HG02623 (cell line): Measurements from ENCODE around the gene LHX4.

Experiments used
- ATAC-seq: cut with Tn5 transposase; IDR thresholded peaks from one replicate; pipeline ENCODE4 v1.9.1; 2021; ENCODE audit warnings: moderate library complexity; ENCODE audit not compliant: unreplicated experiment

The LHX4 gene

DNA sequence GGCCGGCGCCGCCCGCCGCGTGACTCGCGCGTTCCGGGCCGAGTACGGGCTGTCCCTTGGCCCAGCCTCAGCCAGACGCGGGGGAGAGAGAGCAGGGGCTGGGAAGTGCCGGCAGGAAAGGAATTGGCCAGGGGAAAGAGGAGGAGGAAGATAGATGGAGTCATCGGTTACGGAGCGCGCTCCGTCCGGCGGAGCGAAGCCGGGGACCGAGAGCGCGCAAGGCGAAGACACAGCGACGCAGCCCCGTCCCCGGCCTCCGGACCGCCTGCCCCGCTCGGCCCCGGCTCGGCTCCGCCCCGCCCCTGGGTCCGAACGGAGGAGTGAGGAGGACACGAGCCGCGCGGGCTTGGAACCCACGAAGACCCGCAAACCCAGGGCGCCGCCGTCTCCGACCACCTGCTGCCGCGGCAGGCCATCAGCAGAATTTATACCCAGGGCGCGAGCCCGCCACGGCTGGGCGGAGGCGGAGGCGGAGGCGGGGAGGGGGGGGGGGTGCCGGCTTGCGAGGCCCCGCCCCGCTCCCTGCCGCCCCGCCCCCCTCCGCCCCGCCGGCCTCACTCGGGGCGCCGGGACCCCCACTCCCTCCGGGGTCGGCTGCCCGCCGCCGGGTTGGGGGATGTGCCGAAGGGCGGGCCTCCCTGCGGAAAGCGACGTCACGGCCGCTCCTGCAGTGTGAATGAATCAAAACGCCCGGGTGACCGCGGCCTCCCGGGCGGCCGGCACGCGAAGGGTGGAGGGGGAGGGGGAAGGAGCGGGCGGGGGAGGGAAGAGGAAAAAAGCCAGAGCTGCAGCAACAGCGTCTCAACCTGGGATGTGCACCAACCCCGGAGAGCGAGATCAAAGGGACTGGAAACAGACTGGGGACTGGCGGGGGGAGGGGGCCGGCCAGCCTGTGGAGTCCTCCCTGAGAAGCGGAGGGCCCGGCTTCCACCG lies at the start of gene LHX4:
Gene LHX4 (plus strand): TSS at position 782 of the 933 bp plus-strand sequence. CDS start 266 bp downstream, outside the sequence.
- no peak for ATAC-seq

DNA sequence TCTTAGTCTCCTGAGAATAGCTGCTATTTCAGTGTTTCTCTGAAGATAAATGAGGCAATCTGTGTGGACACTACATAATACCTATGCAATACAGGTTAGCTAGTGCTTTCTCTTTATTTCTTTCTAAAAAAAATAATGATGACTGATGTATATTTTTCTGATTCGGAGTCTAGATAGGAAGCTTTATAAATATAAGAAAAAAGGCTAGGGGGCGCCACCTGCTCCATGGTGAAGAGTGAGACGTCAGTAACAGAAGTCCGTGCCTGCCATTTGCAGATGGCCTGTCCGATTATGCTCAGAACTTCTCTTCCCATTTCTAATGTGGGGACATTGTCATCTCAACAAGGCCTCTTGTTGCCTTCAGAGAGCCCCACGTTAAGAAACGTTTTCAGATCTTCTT lies 49.0 kb upstream of the LHX4 start:
- ATAC-seq, result no peak

DNA sequence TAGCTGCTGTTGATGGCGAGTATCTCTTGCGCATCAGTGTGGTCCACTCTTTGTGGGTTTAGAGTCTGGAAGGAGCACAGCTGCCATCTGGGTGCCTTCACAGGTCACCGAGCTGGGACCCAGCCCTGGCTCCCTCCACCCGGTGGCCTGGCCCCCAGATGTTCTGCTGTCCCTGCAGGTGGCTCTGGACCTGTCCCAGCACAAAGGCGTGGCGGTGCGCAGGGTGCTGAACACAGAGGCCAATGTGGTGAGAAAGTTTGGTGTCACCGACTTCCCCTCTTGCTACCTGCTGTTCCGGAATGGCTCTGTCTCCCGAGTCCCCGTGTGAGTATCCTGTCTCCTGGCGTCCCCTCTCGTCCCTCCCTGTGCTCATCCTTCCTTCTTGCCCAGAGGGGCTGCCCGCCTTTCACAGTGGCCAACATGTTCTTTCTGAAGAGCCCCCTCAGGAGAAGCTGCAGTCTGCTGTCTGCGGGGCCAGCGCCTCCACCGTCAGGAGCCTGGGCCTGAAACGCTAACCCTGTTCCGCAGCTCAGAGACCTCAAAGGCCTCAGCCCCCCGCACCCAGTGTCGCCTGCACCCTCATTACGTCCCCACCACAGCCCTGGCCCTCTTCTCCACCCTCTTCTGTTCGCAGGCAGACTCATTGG lies 47.9 kb upstream of the LHX4 start:
- ATAC-seq, result no peak

DNA sequence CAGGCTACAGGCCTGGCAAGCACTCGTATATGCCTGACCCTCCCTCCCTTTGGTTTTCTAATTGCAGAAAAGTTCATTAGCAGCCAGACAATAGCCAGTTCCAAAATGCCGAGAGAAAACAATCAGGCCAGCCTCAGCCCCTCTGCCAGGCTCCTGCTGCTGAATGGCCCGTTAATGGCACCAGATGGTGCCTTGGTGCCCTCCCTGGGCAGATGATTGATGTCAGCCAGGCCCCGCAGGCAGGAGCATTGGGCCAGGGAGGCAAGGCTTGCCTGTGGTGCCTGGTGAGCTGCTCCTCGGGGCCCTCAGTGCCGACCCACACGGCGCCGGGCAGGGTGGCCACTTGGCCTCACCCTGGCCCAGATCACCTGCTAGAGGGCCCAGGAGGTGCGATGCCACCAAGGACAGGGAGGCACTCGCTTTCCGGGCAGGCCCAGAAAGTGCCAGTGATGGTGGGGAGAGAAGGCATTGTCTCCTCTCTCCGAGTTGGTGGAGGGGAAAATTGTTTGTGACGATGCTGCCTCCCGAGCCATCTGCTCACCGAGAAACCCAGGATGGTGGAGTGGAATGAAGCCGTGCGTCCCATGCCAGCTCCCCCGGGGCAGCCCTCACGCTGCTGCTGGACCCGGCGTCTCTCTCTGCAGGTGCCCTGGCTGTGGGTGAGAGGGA lies 47.3 kb upstream of the LHX4 start:
- ATAC-seq, result no peak

DNA sequence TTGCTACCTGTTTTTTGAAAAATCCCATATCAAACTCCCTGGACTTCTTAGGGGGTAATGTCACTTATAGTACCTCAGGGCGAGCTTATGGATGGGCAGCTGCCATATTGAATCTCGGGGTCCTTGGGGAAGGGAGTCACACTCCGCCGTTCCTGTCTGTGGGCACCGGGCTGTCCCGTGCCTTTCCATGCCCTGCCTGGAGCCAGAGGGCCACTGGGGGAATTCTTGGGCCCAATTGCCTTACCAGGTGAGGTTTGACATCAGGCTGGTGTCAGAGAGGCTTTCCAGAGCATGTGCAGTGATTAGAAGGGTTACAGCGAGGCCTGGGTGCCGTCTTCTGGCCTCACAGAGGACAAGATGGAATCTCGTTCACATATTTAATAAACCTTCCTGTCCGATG lies 46.6 kb upstream of the LHX4 start:
- ATAC-seq, result no peak

DNA sequence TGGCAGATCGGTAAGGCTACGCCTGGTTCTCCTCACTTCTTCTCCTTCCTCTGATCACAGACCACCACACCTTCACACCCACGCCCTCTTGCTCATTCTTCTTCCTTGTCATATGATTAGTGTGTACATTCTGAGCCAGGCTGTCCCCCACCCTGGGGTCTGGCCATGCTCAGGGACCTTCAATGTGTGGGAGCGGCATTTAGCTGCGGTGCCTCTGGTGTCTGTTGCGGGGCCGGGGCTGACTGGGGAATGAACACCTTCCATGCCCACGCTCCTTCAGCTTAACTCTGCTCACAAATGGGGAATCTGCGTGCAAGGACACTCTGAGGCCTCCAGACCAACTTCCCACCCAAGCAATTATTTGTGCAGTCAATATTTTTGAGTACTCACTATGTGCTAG lies 46.0 kb upstream of the LHX4 start:
- ATAC-seq, result no peak

DNA sequence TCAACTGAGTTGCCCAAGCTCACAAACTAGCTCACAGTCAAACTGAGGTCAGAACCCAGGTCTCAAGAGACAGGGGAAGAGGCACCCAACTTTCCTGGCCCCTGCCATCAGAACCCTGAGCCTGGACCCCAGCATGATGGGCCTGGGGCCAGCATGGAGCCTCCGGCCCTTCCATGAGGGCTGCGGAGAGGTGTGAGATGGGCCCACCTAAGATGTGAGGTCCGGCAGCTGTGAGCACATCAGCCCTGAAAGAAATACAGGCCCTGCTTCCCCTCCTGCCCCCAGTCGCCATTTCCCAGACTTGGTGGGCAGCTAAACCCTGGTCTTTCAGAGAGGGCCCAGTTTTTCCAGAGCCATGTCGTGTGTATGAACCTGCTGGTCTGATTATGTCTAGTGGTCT lies 44.8 kb upstream of the LHX4 start:
- ATAC-seq, result no peak

DNA sequence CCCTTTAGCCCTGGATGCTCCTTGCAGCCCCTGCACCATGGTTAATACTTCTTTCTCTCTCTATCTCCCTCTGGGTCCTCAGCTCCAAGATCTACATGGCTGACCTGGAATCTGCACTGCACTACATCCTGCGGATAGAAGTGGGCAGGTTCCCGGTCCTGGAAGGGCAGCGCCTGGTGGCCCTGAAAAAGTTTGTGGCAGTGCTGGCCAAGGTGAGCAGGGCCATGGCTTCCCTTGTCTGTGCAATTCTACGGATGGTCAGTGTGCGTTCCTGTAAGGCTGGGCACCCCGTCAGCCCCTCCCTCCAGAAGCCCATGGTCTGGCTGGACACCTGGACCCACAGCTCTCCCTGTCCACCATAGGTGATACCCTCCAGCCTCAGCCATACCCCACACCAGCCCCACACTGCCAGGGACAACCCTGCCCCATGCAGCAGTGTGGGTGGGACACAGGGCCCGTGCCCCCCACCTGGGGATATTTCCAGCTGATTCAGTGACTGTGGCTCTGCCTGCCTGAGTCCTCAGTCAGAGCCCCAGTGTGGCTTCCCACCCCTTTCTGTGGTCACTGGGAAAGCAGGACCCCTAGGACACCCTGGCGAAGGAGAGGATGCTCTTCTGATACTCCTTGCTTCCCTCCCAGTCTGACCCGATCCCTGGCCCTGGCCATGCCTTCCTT lies 44.0 kb upstream of the LHX4 start:
- ATAC-seq, result no peak

DNA sequence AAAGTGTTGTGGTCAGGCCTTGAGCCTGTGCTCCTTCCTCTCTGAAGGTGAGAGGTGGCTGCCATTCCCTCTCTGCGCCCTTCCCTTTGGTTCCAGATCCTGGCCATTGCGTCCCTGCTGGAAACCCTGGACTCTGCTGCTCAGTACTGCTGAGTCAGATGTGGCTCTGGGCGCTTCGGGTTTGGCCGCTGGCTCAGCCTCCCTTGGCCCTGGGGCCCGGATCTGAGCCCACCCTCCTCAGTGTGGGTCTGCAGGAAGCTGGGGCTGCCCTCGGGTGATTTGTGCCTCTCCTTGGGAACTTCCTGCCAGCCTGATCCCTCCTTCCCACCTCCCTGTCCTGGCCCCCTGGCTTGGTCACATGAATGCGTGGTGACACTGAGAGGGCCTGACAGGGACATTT lies 43.2 kb upstream of the LHX4 start:
- ATAC-seq, result no peak

DNA sequence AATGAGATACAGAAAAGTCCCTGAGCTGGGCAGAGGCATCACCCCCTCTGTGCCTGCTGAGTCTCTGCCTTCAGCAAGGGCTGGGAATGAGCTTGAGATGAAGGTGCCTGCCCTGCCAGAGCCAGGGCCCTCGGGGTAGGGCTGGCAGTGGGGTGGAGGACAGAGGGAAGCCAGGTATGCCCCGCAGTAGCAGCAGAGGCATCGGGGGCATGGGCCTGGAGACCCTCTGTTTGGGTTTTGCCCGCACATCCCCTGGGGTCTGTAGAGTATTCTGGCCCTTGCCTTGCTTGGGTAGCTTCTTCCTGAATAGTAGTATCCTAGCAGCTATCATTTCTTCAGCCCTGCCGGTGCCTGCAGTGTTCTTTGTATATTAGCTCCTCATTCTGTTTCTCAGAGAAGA lies 42.4 kb upstream of the LHX4 start:
- no peak for ATAC-seq

DNA sequence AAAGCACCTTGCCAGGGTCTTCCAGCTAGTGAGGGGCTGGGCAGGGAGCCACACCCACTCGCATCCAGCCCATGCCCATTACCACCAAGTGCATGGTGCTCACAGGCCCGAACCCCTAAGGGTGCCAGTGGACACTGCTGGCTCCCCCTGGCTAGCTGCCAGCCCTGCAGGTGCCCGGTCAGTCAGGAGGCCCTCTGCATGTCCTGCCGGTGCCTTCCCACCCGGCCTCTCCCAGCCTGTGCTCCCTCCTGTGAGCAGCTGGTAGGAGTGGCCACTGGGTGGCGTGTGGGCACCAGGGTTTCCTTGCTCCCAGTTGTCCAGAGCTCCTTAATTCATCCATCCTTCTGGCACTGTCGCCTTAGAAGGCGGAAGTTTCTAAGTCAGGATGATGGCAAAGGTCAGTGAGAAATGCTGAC lies 42.0 kb upstream of the LHX4 start:
- no peak for ATAC-seq

DNA sequence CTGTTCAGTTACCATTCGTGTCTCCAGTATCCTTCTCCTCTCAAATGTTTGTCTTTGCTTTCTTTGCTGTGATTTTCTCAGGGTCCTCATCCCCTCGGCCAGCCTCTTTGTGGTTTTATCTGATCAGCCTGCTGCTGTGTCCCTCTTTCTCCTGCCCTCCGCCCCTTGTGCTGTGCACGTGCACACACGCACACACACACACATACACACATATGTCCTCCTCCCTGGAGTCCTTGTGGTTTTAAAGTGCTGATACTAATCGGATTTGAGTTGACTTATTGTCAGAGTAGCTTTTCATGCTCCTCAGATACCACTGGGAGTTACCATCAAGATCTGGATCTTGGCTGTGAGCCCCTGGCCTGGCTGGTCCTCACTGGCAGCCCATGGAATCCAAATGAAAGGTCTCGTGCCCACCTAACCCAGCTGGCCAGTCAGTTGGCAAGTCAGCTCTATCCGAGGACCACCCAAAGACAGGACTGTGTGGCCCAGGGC lies 41.3 kb upstream of the LHX4 start:
- no peak for ATAC-seq

DNA sequence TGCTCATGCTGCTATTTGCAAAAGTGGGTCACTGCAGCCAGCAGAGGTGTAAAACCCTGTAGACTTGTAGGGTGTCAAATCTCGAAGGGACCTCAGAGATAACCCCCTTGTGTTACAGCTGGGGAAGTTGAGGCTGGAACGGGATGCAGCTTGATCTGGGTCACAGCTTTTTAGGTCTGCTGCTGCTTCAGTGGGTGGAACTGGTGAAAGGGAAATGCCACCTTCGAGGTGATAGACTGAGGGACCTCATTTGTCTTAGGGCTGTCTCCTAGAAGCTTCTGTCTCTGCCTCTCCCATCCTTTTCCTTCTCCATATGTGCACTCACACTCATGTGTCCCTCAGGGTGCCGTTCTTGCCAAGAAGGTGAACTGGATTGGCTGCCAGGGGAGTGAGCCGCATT lies 40.0 kb upstream of the LHX4 start:
- ATAC-seq, result no peak

DNA sequence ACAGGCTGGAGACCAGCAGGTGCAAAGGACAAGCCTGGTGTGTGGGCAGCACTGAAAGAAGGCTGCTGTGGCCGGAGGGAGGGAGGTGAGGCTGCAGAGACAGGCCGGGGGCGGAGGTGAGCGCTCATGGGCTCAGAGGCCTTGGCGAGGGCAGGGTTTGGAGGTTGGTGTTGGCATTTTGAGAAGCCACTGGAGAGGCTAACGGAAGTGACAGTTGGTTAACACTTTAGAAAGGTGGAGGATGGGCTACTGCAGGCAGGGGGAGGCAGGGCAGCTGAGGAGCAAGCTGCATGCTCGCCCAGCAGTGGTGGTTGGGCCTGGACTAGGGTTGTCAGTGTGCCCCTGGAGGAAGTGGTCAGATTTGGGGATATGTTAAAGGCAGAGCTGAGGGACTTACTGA lies 37.9 kb upstream of the LHX4 start:
- no peak for ATAC-seq

DNA sequence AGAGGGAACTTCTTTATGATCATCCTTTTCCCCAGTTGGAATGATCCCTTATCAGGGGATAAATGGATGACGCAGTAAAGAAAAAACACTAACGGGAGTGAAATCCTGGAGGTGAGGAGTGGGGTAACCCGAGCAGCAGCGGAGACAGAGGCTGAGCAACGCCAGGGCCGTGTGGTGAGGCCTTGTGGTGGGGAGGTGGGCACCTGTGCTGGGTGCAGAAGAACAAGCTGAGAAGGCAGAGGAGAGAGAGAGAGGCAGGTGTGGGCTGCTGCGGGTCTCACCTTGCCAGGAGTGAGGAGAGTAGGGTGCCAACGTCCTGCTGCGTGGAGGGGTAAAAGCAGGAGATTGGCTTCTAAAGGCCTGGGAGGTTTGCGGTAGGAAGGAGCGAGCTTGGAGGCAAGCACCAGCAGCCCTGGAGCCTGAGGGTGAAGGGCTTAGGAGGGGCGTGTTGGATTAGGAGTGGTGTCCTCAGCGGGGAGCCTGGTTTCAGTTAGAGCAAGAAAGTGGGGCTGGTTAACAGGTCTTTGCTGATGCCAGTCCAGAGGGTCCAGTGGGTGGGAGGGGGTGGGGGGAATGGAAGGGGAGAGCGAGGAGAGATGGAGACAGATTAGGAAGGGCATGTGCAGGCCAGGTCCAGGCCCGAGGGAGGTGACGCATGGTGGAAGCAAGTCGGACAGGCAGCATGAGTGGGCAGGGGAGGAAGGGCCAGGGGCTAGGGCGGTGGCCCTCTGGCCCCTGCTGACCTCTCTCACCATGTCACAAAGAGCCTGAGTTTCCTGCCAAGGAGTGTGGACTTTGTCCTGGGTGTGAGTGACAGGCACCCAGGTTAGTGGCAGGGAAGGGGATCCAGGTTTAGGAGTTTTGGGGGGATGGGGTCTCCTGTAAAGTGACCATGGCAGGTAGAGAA lies 36.7 kb upstream of the LHX4 start:
- ATAC-seq, result no peak

DNA sequence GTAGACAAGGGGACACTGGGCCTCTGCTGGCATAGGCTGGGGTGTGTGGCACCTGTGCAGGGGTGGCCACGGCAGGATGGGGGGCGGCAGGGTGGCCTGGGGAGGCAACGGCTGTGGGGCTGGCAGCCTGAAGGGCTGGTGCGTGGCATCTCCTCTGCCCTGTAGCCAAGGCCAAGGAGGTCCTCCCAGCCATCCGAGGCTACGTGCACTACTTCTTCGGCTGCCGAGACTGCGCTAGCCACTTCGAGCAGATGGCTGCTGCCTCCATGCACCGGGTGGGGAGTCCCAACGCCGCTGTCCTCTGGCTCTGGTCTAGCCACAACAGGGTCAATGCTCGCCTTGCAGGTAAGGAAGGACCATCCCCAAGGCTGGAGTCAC lies 36.0 kb upstream of the LHX4 start:
- ATAC-seq, result no peak

DNA sequence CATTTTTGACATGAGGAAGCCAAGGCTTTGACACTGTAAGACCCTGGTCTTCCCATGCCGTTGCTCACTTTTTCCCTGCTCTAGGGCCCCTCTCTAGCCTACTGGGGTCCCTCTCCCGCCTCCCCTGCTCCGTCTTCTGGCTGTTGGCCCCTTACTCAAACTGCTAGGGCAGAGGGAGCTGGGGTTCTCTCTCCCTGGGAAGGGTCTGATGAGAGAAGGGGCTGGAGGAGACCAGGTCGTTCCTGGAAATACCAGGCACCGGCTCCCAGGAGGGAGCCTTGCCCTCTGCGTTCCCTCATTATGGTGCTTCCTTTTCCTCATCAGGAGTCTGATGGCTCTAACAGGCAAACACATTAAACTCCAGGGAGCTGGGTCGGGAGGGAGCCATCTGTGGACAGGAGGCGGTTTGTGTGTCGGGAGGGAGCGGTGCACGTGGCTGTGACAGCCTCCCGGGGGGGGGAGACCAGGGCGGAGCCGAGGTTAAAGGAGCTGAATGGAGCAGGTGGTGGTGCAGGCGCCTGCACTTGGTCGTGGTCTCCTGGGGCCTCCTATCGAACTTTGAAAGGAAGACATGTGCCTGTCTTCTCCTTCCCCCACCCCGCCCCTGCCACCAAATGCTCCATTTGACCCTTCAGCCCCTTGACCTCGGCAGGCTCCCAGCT lies 35.4 kb upstream of the LHX4 start:
- ATAC-seq, result no peak

DNA sequence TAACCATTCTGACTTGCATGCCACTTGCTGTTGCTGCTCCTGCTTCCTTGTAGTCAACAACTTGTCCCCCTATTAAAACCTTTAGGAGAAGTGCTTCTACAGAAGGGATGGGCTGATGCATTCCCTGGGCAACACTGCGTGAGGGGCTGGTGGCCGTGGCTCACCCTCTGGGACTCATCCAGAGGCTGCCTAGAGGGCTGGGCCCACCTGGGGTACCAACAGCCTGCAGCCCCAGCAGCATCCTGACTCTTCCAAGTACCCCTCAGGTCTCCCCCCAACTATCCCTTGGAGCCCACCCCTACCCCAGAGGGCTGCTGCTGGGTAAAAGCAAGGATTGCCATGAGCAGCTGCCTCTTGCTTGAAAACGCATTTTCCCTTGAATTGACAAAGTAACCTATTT lies 34.7 kb upstream of the LHX4 start:
- ATAC-seq, result no peak

DNA sequence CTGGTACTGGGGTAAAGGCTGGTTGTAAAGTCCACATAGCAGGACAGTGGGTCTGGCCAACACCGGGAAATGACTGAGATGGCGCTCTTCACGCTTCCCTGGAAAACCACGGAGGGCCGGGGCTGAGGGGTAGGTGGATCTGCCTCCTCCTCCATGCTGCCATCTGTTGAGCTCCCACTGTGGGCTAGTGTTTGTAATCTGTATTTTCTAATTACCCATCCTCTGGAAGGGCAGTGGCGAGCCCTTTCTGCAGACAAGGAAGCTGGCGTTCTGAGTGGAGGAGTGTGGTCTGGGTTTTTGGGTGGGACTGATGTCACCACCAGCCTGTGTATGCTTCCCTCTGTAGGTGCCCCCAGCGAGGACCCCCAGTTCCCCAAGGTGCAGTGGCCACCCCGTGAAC lies 34.1 kb upstream of the LHX4 start:
- ATAC-seq, result no peak
